ENCODE data around the gene PRR33. TPM values are rescaled to one million over a fixed set of nuclear protein-coding genes. Genes with fewer than 3 reads are reported as not detected.

The PRR33 gene
- total RNA-seq, 1 experiment from 2014 or later = not detected

GRCh38 chr11:1935156-1936071 lies 43.7 kb upstream of the PRR33 start:
- in situ Hi-C loops (cut with HindIII; ENCODE audit: low pct_unique_long_range_greater_than_20kb, low sequenced_read_pairs) = no loop called here
- H3K27ac ChIP-seq (ENCODE audit: low read length) = no peak overlapping the region
- no peaks in the 10 kb centered on the region for H3K27me3 ChIP-seq (ENCODE audit: control insufficient read depth, insufficient read depth, low read length)
- no peaks in the 10 kb centered on the region; the same call in 1 of the 2 replicates for H3K4me1 ChIP-seq (ENCODE audit: control insufficient read depth, insufficient read depth, low read length)
- H3K36me3 ChIP-seq (ENCODE audit: control insufficient read depth, insufficient read depth, low read length) = no peaks in the 10 kb centered on the region
- no peak overlapping the region for H3K4me3 ChIP-seq (ENCODE audit: low read depth in 2 of 2, low read length in 2 of 2)
- H3K9me3 ChIP-seq (ENCODE audit: control insufficient read depth, insufficient read depth, low read depth, low read length) = no peaks in the 10 kb centered on the region
- ATAC-seq = no peak
- POLR2A ChIA-PET = interaction anchor here (0.6 kb wide), 1 partner anchor 201 kb away, joined by 19 read pairs; no protein-coding TSS in a partner anchor
- no peak for DNase-seq (ENCODE audit: low read depth, low spot score)
- no TSS peak for BruUV-seq (replicated peaks)
- CTCF ChIA-PET = interaction anchor here (1.0 kb wide), 1 partner anchor 59 kb away, joined by 3 read pairs; no protein-coding TSS in a partner anchor
- intact Hi-C loops (cut with micrococcal nuclease; ENCODE audit: unreplicated experiment) = loop anchor here (2.0 kb wide), 1 partner anchor 25 kb away; no protein-coding TSS in a partner anchor
- TF ChIP-seq SIN3A (IDR thresholded peaks at IDR 0.05; ENCODE audit: borderline replicate concordance, insufficient read depth, low read depth, low read length) (no peak), CTCF (IDR thresholded peaks at IDR 0.05) (no peak), POLR2AphosphoS5 (IDR thresholded peaks at IDR 0.05; ENCODE audit: low read depth, low read length) (no peak), TCF7L2 (IDR thresholded peaks at IDR 0.05; ENCODE audit: low read depth, low read length) (no peak), REST (IDR thresholded peaks at IDR 0.05; ENCODE audit: insufficient read depth in 1 of 2, low read depth in 2 of 2, low read length in 1 of 2) (no peak)

GRCh38 chr11:1934335-1935155 lies 42.9 kb upstream of the PRR33 start:
- no peak for DNase-seq (ENCODE audit: low read depth, low spot score)
- H3K4me3 ChIP-seq (ENCODE audit: low read depth in 2 of 2, low read length in 2 of 2) = no peak overlapping the region
- intact Hi-C loops (cut with micrococcal nuclease; ENCODE audit: unreplicated experiment) (loop anchor here (2.0 kb wide), 1 partner anchor 24 kb away; no protein-coding TSS in a partner anchor), in situ Hi-C loops (cut with HindIII; ENCODE audit: low pct_unique_long_range_greater_than_20kb, low sequenced_read_pairs) (no loop called here)
- no peaks in the 10 kb centered on the region; the same call in 1 of the 2 replicates for H3K4me1 ChIP-seq (ENCODE audit: control insufficient read depth, insufficient read depth, low read length)
- TF ChIP-seq REST (IDR thresholded peaks at IDR 0.05; ENCODE audit: insufficient read depth in 1 of 2, low read depth in 2 of 2, low read length in 1 of 2) = no peak
- TF ChIP-seq TCF7L2 (IDR thresholded peaks at IDR 0.05; ENCODE audit: low read depth, low read length) = no peak
- TF ChIP-seq POLR2AphosphoS5 (IDR thresholded peaks at IDR 0.05; ENCODE audit: low read depth, low read length) = no peak
- TF ChIP-seq SIN3A (IDR thresholded peaks at IDR 0.05; ENCODE audit: borderline replicate concordance, insufficient read depth, low read depth, low read length) = no peak
- H3K27ac ChIP-seq (ENCODE audit: low read length) = no peak overlapping the region
- ChIA-PET POLR2A (no interaction called here), CTCF (interaction anchor here (1.0 kb wide), 1 partner anchor 58 kb away, joined by 3 read pairs; no protein-coding TSS in a partner anchor)
- no peaks in the 10 kb centered on the region for H3K9me3 ChIP-seq (ENCODE audit: control insufficient read depth, insufficient read depth, low read depth, low read length)
- ATAC-seq = no peak
- no TSS peak for BruUV-seq (replicated peaks)
- H3K27me3 ChIP-seq (ENCODE audit: control insufficient read depth, insufficient read depth, low read length) = no peaks in the 10 kb centered on the region
- H3K36me3 ChIP-seq (ENCODE audit: control insufficient read depth, insufficient read depth, low read length) = no peaks in the 10 kb centered on the region

Measured in Panc1 (cell line).